Measurements from ENCODE around the gene RHBDF2. TPM values are rescaled to one million over a fixed set of nuclear protein-coding genes. Genes with fewer than 3 reads are reported as not detected.
"Not testable (repeated sequence)": the region's sequence is repeated elsewhere in the genome, so short reads cannot be mapped to it uniquely, and the experiment has no call there.

Gene RHBDF2
- total RNA-seq, 1 experiment from 2014 or later: 33.6 TPM

- in situ Hi-C loops (cut with HindIII; ENCODE audit: low pct_unique_long_range_greater_than_20kb, low sequenced_read_pairs): no loop called here
These were observed 38.5 kb upstream of the RHBDF2 start, which contains the start of gene PRCD for GRCh38 chr17:76539631-76540271. Gene PRCD, plus strand, starts transcription at chr17:76540044. Its CDS starts 98 bp downstream, at chr17:76540142.

DNA sequence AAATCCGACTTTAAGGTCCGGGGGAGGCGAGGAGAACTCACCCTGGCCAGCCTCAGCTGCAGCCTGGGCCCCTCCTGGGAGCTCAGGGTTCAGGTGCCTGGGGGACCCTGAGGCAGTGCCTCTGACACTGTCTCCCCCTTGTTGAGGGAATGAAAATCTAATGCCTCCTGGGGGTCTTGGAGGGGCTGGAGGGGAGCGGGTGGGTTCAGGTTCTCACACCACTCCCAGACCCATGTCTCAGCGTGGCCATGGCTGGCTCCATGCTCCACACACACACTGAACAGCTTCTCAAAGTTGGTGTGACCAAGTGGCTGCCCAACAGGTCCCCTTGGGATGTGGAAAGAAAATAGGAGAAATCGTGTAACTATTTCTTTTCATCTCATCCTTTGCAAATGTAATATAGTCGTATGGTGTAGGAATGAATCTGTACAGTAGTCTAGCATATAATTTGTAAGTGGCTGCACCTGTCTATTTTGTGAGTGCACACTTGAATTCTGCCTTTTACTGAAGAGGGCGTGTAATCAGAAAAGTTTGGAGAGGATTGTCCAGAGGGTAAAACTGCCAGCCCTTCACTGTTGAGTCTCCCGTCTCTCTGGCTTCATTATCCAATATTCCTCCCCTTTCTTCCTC is 37.8 kb upstream of the RHBDF2 start:
- in situ Hi-C loops (cut with HindIII; ENCODE audit: low pct_unique_long_range_greater_than_20kb, low sequenced_read_pairs): no loop called here
- no peak for DNase-seq (ENCODE audit: low read depth)

More at GRCh38 chr17:76539631-76540271, 38.5 kb upstream of the RHBDF2 start, which contains the start of gene PRCD:
- DNase-seq (ENCODE audit: low read depth): no peak

DNA sequence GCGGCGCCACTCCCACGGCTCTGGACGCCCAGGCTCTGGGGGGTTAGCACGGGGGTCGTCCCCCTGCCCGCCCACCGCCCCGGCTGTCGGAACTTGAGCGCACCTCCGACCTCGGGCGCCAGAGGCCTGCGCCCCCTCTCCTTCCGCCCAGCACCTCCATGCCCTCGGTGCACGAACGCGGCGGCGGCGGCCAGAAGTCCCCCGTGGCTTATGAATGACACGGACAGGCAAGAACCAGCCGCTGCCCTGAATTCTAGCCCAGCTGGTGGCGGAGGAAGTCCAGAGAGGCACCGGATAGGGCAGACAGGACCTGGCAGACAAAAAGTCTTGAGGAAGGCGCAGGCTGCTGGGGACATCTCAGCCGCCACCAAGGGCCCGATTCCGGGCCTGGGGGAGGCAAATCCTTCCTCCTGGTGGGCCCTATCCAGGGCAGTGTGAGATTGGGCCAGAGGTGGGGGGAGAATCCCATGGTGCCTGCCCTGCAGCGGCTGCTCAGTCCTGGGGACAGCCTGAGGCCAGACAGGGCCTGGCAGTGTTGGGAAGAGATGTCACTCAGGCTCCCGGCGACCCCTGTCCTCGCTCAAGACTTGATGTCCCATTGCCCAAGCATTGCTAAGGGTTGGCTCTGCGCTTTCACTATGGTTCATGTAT is 37.2 kb upstream of the RHBDF2 start:
- in situ Hi-C loops (cut with HindIII; ENCODE audit: low pct_unique_long_range_greater_than_20kb, low sequenced_read_pairs): no loop called here
- DNase-seq (ENCODE audit: low read depth): no peak

- no peak for DNase-seq (ENCODE audit: low read depth)
- in situ Hi-C loops (cut with HindIII; ENCODE audit: low pct_unique_long_range_greater_than_20kb, low sequenced_read_pairs): no loop called here
These were observed 36.5 kb upstream of the RHBDF2 start, which contains the start of gene CYGB for GRCh38 chr17:76537578-76538280. Gene CYGB, minus strand, starts transcription at chr17:76537709. Its CDS starts 167 bp downstream, at chr17:76537542.

- in situ Hi-C loops (cut with HindIII; ENCODE audit: low pct_unique_long_range_greater_than_20kb, low sequenced_read_pairs): no loop called here
- DNase-seq (ENCODE audit: low read depth): no peak
These were observed 36.0 kb upstream of the RHBDF2 start for GRCh38 chr17:76537288-76537577.

DNA sequence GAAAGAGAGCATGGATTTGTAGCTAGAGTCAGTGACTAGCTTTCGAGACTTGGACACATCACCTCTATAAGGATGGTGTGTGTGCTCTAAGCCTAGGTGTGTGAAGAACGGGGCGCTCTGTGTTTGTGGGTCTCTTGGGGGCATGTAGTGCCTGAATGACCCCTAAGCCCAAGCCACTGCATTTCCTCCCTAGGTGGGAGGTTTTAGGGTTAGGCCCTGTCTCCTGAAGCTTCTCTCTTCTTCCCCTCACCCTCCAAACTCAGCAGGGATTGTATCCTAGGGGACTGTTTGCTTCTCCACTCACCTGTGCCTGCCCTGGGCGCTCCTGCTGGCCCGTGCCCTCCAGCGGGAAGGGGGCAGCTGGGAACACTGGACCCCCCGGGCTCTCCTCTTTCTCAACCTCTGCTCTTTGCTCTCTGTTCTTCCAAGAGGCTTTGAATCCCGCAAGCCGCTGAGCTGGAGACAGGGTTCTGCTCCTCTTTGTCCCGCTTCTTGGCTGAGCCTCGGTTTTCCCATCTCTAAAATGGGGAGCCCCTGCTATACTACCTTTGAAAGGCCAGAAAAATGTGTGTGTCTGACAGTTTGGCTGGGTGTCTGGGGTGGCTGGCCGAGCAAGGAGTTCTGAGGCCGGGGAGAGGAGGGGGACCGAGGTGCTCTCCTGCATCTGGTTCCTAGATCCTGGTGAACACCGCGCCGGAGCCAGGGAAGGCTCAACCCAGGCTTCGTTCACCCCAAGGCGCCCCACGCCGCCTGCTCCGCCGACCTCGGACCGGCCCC is 35.5 kb upstream of the RHBDF2 start:
- in situ Hi-C loops (cut with HindIII; ENCODE audit: low pct_unique_long_range_greater_than_20kb, low sequenced_read_pairs): no loop called here
- DNase-seq (ENCODE audit: low read depth): no peak

DNA sequence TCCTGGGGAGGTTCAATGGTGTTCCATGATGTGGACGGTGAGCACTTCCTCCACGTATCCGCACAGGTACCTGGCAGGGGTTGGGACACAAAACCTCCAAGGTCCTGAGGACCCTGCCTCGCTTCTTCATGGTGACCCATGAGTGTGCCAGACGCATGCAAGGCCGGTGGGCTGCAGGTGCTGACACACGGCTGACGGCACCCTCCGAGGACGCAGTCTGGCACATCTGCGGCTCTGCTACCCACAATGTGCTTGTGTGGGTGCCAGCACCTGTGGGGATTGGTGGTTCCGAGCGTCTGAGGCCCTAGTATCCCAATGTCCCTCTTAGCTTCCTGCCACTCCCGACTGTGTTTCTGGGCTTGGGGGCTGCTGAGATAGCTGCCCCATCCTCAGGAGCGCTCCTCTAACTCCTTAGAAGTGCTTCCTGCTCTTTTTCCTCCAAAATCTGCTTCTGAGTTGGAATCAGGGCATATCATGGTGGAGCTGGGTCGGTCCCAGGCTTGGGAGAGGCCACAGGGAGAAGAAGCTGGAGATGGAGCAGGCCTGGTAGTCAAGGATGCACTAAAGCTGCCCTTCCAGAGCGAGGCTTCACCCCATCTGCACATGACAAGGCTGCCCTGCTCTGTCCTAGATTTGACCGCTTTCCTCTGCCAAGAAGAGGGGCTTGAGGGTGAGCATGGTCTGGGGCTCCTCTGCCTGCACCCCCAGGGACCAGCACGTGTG is 34.7 kb upstream of the RHBDF2 start:
- no peak for DNase-seq (ENCODE audit: low read depth)
- in situ Hi-C loops (cut with HindIII; ENCODE audit: low pct_unique_long_range_greater_than_20kb, low sequenced_read_pairs): no loop called here

- in situ Hi-C loops (cut with HindIII; ENCODE audit: low pct_unique_long_range_greater_than_20kb, low sequenced_read_pairs): no loop called here
- DNase-seq (ENCODE audit: low read depth): no peak
These were observed 33.9 kb upstream of the RHBDF2 start for GRCh38 chr17:76534831-76535732.

GRCh38 chr17:76533640-76534359 is 32.6 kb upstream of the RHBDF2 start:
- in situ Hi-C loops (cut with HindIII; ENCODE audit: low pct_unique_long_range_greater_than_20kb, low sequenced_read_pairs); DNase-seq (ENCODE audit: low read depth): not testable (repeated sequence)

GRCh38 chr17:76532072-76532651 is 30.9 kb upstream of the RHBDF2 start:
- DNase-seq (ENCODE audit: low read depth): no peak
- in situ Hi-C loops (cut with HindIII; ENCODE audit: low pct_unique_long_range_greater_than_20kb, low sequenced_read_pairs): no loop called here

- no peak for DNase-seq (ENCODE audit: low read depth)
- in situ Hi-C loops (cut with HindIII; ENCODE audit: low pct_unique_long_range_greater_than_20kb, low sequenced_read_pairs): no loop called here
These were observed 30.3 kb upstream of the RHBDF2 start for GRCh38 chr17:76531486-76532038.

- no peak for DNase-seq (ENCODE audit: low read depth)
- in situ Hi-C loops (cut with HindIII; ENCODE audit: low pct_unique_long_range_greater_than_20kb, low sequenced_read_pairs): no loop called here
These were observed 29.7 kb upstream of the RHBDF2 start for GRCh38 chr17:76530811-76531485.

DNA sequence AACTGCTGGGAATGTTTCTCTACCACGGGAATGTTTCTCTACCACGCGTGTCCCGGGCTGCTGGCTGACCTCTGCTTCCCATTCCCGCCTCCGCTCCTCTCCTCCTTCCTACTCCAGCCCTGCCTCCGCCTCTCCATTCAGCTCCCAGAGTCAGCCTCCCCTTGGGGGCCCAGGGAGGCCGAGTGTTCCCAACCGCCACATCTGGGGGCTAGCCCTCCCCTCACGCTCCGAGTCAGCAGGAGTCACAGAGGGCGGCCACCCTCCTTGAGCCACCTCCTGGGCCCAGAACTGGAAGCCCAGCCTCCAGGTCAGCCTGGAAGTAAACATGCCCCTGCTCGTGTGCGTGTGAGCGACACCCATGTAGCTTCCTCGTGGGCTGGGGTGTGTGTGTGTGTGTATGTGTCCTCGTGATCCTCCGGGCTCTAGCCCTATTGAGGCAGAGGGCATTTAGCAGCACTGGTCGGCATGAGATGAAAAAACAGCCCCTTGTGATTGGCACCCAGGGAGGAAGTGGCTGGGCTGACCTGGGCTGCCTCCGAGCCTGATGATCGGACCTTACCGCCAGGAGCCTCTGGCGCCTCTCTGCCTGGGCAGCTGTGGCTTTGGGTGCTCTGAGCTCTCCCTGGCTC is 29.0 kb upstream of the RHBDF2 start:
- no peak for DNase-seq (ENCODE audit: low read depth)
- in situ Hi-C loops (cut with HindIII; ENCODE audit: low pct_unique_long_range_greater_than_20kb, low sequenced_read_pairs): no loop called here

DNA sequence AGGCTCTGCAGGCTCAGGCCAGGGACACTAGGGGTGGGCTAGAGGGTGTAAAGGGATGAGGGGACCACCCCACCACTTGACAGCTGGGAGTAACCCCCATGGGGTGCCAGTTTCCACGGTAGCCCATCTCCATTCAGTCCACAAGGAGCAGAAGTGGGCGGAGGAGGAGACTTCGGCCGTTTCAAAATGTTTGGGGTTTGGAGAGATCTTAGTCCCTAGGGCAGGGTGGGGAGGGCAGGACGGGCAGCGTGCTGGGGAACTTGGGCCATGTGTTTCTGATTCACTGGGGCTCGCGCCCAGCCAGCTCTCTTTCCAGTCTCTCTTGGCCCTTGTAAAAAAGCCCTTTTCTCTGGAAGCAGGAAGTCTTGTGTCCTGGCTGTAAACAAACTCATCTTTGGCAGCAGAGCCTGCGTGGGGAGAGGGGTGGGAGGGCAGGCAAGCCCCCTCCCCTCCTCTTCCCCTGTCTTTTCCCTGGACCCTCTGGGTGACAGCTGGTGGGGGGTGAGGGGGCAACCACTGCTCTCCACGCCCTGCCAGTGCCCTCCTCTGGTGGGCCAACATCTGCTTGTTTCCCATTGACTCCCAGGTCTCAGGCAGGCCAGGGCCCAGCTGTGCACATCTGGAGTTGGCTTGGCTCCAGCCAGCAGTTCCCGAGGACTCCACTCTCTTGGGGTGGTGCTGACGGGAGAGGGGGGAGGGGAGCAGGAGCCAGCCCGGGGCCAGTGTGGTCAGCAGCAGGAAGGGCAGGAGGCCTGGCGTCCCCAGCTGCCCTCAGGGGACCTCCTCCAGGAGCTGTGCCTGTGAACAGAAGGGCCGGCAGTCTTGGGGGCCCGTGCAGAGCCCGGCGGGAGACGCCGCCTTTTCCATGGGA is 28.2 kb upstream of the RHBDF2 start:
- in situ Hi-C loops (cut with HindIII; ENCODE audit: low pct_unique_long_range_greater_than_20kb, low sequenced_read_pairs): no loop called here
- no peak for DNase-seq (ENCODE audit: low read depth)

Measured in Caki2 (cell line).